Kidney epithelial cell (primary cell): ENCODE results near the gene FGF18. TPM values are rescaled to one million over a fixed set of nuclear protein-coding genes. Genes with fewer than 3 reads are reported as not detected.

Experiments used
- DNase-seq: peaks from one replicate; pipeline ENCODE4 v3.0.0-alpha.2; 2010; ENCODE audit warnings: low read depth
- H3K27me3 ChIP-seq: 2 replicates; pipeline ENCODE4 v1.6.0; 2011; ENCODE audit warnings: low read length; ENCODE audit not compliant: control insufficient read depth, insufficient read depth
- H3K36me3 ChIP-seq: 2 replicates; pipeline ENCODE4 v1.5.1; 2011; ENCODE audit warnings: low read length; ENCODE audit not compliant: control insufficient read depth, insufficient read depth
- H3K4me3 ChIP-seq: 2 replicates; pipeline ENCODE4 v1.5.1; 2011; ENCODE audit warnings: low read depth, mild to moderate bottlenecking, control low read depth, low read length
- CTCF ChIP-seq: IDR thresholded peaks from 2 replicates; pipeline ENCODE4 v1.5.1; 2011; ENCODE audit warnings: mild to moderate bottlenecking, moderate library complexity, low read length, control low read depth, inconsistent platforms; ENCODE audit not compliant: insufficient read depth, poor library complexity, severe bottlenecking
- total RNA-seq: library from RNA; depleted of rRNA; stranded (reverse); fragments of >200 nt; gene quantifications from 2 replicates; pipeline ENCODE4 v1.2.3, GENCODE V29; 2015

The FGF18 gene
- total RNA-seq, 1 donor from 2014 or later = not detected

- DNase-seq = no peak
- no peak for TF ChIP-seq CTCF
- no peaks in the 10 kb centered on the region for H3K27me3 ChIP-seq
- H3K4me3 ChIP-seq = no peak overlapping the region
- no peaks in the 10 kb centered on the region for H3K36me3 ChIP-seq
These were observed 56.1 kb downstream of the FGF18 start for GRCh38 chr5:171475596-171475995.

DNA sequence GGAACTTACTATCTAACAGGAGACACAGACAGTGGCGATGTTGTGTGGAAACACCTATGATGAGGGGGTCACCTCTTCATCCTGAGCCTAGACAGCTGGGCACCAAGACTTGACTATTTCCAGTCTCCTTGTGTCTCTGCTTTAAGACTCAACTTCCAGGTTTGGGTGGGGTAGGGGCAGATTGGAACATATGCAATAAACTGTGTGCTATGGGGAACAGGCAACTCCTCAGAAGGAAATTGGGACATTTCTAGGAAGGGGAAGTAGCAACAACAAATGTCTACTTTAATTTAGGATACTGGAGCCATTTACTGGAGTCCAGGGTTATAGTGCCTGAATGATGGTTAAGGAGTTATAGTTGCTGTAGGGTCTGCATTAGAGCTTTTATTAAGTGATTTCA is 57.3 kb downstream of the FGF18 start:
- no peak for DNase-seq
- Histone ChIP-seq H3K27me3 (no peaks in the 10 kb centered on the region), H3K36me3 (no peaks in the 10 kb centered on the region), H3K4me3 (no peak overlapping the region)
- no peak for TF ChIP-seq CTCF

- Histone ChIP-seq H3K27me3 (no peaks in the 10 kb centered on the region), H3K36me3 (no peaks in the 10 kb centered on the region), H3K4me3 (no peak overlapping the region)
- no peak for TF ChIP-seq CTCF
- DNase-seq = no peak
These were observed 57.7 kb downstream of the FGF18 start for GRCh38 chr5:171477101-171477500.

GRCh38 chr5:171477666-171478065 is 58.2 kb downstream of the FGF18 start:
- no peak overlapping the region for H3K4me3 ChIP-seq
- no peak for DNase-seq
- H3K27me3 ChIP-seq = no peaks in the 10 kb centered on the region
- H3K36me3 ChIP-seq = no peaks in the 10 kb centered on the region
- TF ChIP-seq CTCF = no peak

GRCh38 chr5:171478946-171479775 is 59.7 kb downstream of the FGF18 start:
- DNase-seq = no peak
- TF ChIP-seq CTCF = no peak
- Histone ChIP-seq H3K27me3 (no peaks in the 10 kb centered on the region), H3K36me3 (no peaks in the 10 kb centered on the region), H3K4me3 (no peak overlapping the region)

- no peak overlapping the region for H3K4me3 ChIP-seq
- no peaks in the 10 kb centered on the region for H3K36me3 ChIP-seq
- no peak for TF ChIP-seq CTCF
- no peak for DNase-seq
- H3K27me3 ChIP-seq = no peaks in the 10 kb centered on the region
These were observed 60.3 kb downstream of the FGF18 start for GRCh38 chr5:171479776-171480125.
